Parathyroid adenoma (tissue), 2 donors: ENCODE results near the gene SDK2.

Experiments used
- H2AFZ ChIP-seq: fragments of 300-600 bp; sonication (generic); one replicate; pipeline ENCODE4 v1.7.0; 2017; ENCODE audit warnings: antibody characterized with exemption, mild to moderate bottlenecking
- H3K27ac ChIP-seq: fragments of 300-600 bp; sonication (generic); one replicate; pipeline ENCODE4 v1.7.0; 2017
- H3K27me3 ChIP-seq: fragments of 300-600 bp; sonication (generic); one replicate; pipeline ENCODE4 v1.7.0; 2017; ENCODE audit warnings: low read length; ENCODE audit not compliant: control insufficient read depth, insufficient read depth
- H3K36me3 ChIP-seq: fragments of 300-600 bp; sonication (generic); one replicate; pipeline ENCODE4 v1.7.0; 2017; ENCODE audit warnings: low read length; ENCODE audit not compliant: control insufficient read depth, insufficient read depth
- H3K4me1 ChIP-seq: fragments of 300-600 bp; sonication (generic); one replicate; pipeline ENCODE4 v1.7.0; 2017; ENCODE audit warnings: control low read depth
- H3K4me2 ChIP-seq: fragments of 300-600 bp; sonication (generic); one replicate; pipeline ENCODE4 v1.7.0; 2017; ENCODE audit warnings: low read length
- H3K4me3 ChIP-seq: fragments of 300-600 bp; sonication (generic); one replicate; pipeline ENCODE4 v1.7.0; 2017; ENCODE audit warnings: low read depth, low read length
- H3K79me2 ChIP-seq: fragments of 300-600 bp; sonication (generic); one replicate; pipeline ENCODE4 v1.7.0; 2017; ENCODE audit warnings: control low read depth
- H3K9ac ChIP-seq: fragments of 300-600 bp; sonication (generic); one replicate; pipeline ENCODE4 v1.7.0; 2017; ENCODE audit warnings: mild to moderate bottlenecking
- H3K9me3 ChIP-seq: fragments of 300-600 bp; sonication (generic); one replicate; pipeline ENCODE4 v1.7.0; 2017; ENCODE audit warnings: low read length; ENCODE audit not compliant: control insufficient read depth
- CTCF ChIP-seq: fragments of 300-600 bp; sonication (generic); IDR thresholded peaks from one replicate; pipeline ENCODE4 v1.7.0; 2017; ENCODE audit warnings: antibody characterized with exemption, mild to moderate bottlenecking
- donor health status: primary hyperparathyroidism.

SDK2 gene

GRCh38 chr17:73293480-73293911 is 350.7 kb downstream of the SDK2 start:
- no peak overlapping the region for H3K27ac ChIP-seq
- H3K4me3 ChIP-seq, result no peak overlapping the region
- H3K27me3 ChIP-seq, result no peaks in the 10 kb centered on the region
- H3K79me2 ChIP-seq, result peaks cover 67% of the 10 kb centered on the region
- TF ChIP-seq CTCF, result no peak
- peaks cover 37% of the 10 kb centered on the region for H3K4me1 ChIP-seq
- H3K36me3 ChIP-seq, result no peaks in the 10 kb centered on the region
- no peaks in the 10 kb centered on the region for H3K9me3 ChIP-seq
- H2AFZ ChIP-seq, result no peak overlapping the region
- H3K9ac ChIP-seq, result no peak overlapping the region
- no peak overlapping the region for H3K4me2 ChIP-seq

GRCh38 chr17:73293031-73293430 is 351.2 kb downstream of the SDK2 start:
- no peak overlapping the region for H2AFZ ChIP-seq

GRCh38 chr17:73292031-73292531 is 352.2 kb downstream of the SDK2 start:
- Histone ChIP-seq H3K9me3 (no peaks in the 10 kb centered on the region), H3K4me3 (no peak overlapping the region), H2AFZ (no peak overlapping the region), H3K4me2 (peak overlapping the region; percentile 39), H3K79me2 (peaks cover 77% of the 10 kb centered on the region), H3K27me3 (no peaks in the 10 kb centered on the region), H3K27ac (peak overlapping the region; percentile 45), H3K36me3 (no peaks in the 10 kb centered on the region), H3K4me1 (peaks cover 36% of the 10 kb centered on the region), H3K9ac (no peak overlapping the region)
- no peak for TF ChIP-seq CTCF

More at GRCh38 chr17:73293031-73293430, 351.2 kb downstream of the SDK2 start:
- Histone ChIP-seq H3K4me1 (peaks cover 36% of the 10 kb centered on the region), H3K4me3 (no peak overlapping the region), H3K36me3 (no peaks in the 10 kb centered on the region), H3K9me3 (no peaks in the 10 kb centered on the region), H3K9ac (no peak overlapping the region), H3K27me3 (no peaks in the 10 kb centered on the region), H3K4me2 (no peak overlapping the region), H3K27ac (no peak overlapping the region), H3K79me2 (peaks cover 68% of the 10 kb centered on the region)
- TF ChIP-seq CTCF, result no peak

- H3K9ac ChIP-seq, result no peak overlapping the region
- H3K4me1 ChIP-seq, result peaks cover 39% of the 10 kb centered on the region
- peak overlapping the region; percentile 39 for H3K4me2 ChIP-seq
These were observed 352.9 kb downstream of the SDK2 start for GRCh38 chr17:73291260-73291801.

More at GRCh38 chr17:73291260-73291801, 352.9 kb downstream of the SDK2 start:
- Histone ChIP-seq H2AFZ (no peak overlapping the region), H3K79me2 (peaks cover 79% of the 10 kb centered on the region), H3K9me3 (no peaks in the 10 kb centered on the region), H3K27ac (peak overlapping the region; percentile 45), H3K4me3 (no peak overlapping the region), H3K27me3 (no peaks in the 10 kb centered on the region), H3K36me3 (no peaks in the 10 kb centered on the region)
- TF ChIP-seq CTCF, result no peak
